ENCODE data around the gene ZBTB7C. TPM values are rescaled to one million over a fixed set of nuclear protein-coding genes. Genes with fewer than 3 reads are reported as not detected.

The ZBTB7C gene
- total RNA-seq, 1 donor: 0.09 TPM

GRCh38 chr18:48375150-48375800 is 33.9 kb downstream of the ZBTB7C start:
- peak; percentile 20 for DNase-seq (ENCODE audit: low read depth)
- peak overlapping the region; percentile 13 for H3K4me3 ChIP-seq (ENCODE audit: low read depth, low read length)
- TF ChIP-seq, protein P1, sequence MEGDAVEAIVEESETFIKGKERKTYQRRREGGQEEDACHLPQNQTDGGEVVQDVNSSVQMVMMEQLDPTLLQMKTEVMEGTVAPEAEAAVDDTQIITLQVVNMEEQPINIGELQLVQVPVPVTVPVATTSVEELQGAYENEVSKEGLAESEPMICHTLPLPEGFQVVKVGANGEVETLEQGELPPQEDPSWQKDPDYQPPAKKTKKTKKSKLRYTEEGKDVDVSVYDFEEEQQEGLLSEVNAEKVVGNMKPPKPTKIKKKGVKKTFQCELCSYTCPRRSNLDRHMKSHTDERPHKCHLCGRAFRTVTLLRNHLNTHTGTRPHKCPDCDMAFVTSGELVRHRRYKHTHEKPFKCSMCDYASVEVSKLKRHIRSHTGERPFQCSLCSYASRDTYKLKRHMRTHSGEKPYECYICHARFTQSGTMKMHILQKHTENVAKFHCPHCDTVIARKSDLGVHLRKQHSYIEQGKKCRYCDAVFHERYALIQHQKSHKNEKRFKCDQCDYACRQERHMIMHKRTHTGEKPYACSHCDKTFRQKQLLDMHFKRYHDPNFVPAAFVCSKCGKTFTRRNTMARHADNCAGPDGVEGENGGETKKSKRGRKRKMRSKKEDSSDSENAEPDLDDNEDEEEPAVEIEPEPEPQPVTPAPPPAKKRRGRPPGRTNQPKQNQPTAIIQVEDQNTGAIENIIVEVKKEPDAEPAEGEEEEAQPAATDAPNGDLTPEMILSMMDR (IDR thresholded peaks at IDR 0.05; ENCODE audit: insufficient read depth, low read length): no peak

DNA sequence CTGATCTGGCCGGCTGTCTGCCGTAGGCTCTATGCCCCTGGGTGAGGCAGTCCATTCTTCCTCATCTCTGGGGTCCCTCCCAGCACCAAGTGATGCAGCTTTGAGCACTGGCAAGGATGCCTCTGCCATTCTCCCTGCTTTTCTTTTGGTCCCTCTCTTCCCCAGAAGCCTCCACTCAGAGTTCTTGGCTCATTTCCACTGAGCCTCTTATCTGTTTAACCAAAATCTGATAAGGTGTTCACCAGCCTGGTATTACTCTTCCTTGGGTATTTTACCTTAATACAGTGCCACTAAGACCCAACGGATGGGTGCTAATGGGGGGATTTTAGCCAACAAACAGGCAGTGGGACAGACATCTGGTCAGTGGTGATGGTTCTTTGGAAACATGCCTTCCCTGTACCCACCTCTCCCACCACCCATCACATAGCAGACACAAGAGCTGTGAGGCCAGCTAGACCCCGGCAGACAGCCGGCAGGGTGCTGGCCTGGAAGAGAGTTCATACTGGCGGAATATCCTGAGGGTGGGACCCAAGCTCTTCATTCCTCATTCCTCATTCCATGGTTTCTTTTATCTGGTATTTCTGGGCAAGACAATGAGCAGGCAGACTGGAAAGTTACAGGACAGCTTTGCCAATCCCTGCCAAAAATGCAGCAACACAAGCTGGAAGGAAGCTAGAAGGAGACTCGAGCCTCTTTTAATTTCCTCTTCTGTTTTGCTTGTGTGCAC is 34.6 kb downstream of the ZBTB7C start:
- TF ChIP-seq, protein P1 (IDR thresholded peaks at IDR 0.05; ENCODE audit: insufficient read depth, low read length): no peak
- H3K4me3 ChIP-seq (ENCODE audit: low read depth, low read length): no peak overlapping the region
- peak; percentile 68 for DNase-seq (ENCODE audit: low read depth)

GRCh38 chr18:48371854-48372602 is 37.2 kb downstream of the ZBTB7C start:
- TF ChIP-seq, protein P1 (IDR thresholded peaks at IDR 0.05; ENCODE audit: insufficient read depth, low read length): no peak
- DNase-seq (ENCODE audit: low read depth): no peak
- no peak overlapping the region for H3K4me3 ChIP-seq (ENCODE audit: low read depth, low read length)

DNA sequence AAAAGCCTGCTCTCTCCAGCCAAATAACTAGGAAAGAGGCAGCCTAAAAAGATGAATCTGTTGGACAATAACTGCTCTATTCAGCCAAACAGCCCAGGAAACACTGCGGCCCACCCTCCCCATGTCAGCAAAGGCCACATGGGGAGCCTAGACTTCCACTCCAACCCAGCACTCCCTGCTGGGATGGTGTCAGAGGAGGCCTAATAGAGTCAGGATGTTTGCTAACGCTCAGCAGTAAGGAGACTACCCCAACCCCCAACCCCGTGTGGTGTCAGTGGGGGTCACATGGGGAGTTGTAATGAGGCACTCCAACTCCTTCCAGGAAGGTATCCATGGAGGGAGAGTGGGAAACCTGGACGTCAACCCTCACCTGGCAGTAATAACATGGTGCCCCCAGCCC is 41.6 kb downstream of the ZBTB7C start:
- DNase-seq (ENCODE audit: low read depth): no peak
- TF ChIP-seq, protein P1 (IDR thresholded peaks at IDR 0.05; ENCODE audit: insufficient read depth, low read length): no peak
- H3K4me3 ChIP-seq (ENCODE audit: low read depth, low read length): no peak overlapping the region

GRCh38 chr18:48365965-48366364 is 43.2 kb downstream of the ZBTB7C start:
- H3K4me3 ChIP-seq (ENCODE audit: low read depth, low read length): no peak overlapping the region
- no peak for DNase-seq (ENCODE audit: low read depth)
- TF ChIP-seq, protein P1 (IDR thresholded peaks at IDR 0.05; ENCODE audit: insufficient read depth, low read length): no peak

DNA sequence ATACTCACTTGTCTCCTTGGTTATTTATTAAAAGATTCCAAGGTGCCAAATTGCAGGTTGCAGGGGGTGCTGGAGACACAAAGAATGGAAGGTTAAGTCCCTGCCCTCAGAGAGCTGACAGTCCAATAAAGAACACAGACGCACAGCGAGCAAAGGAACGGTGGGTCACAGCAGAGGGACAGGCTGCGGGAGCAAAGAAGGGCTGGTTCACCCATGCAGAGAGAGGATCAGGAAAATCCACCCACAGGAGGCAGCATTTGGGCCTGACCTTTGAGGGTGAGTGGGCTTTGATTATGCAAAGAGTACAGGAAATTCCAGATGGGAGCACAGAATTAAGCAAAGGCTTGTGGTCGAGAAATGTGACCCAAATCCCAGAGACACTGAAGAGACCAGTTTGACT is 45.0 kb downstream of the ZBTB7C start:
- TF ChIP-seq, protein P1 (IDR thresholded peaks at IDR 0.05; ENCODE audit: insufficient read depth, low read length): no peak
- H3K4me3 ChIP-seq (ENCODE audit: low read depth, low read length): no peak overlapping the region
- no peak for DNase-seq (ENCODE audit: low read depth)
